Tibial artery (tissue), 4 donors: ENCODE data around the gene RBBP4.
"Not testable (repeated sequence)": the region's sequence is repeated elsewhere in the genome, so short reads cannot be mapped to it uniquely, and the experiment has no call there.

Source experiments
- DNase-seq, 2 donors: peaks; one replicate each; pipeline ENCODE4 v3.0.0-alpha.2; 2019
- H3K27ac ChIP-seq, 2 donors: fragments of 200-600 bp; sonication (generic) in 1 of 2; 1 replicate in 1 of 2; 2 replicates in 1 of 2; pipeline ENCODE4 v1.5.1; 2018 to 2019; ENCODE audit warnings: mild to moderate bottlenecking in 1 of 2
- H3K27me3 ChIP-seq, 2 donors: fragments of 200-600 bp; sonication (generic) in 1 of 2; one replicate each; pipeline versions ENCODE4 v1.5.1 to v1.6.0; 2016 to 2019
- H3K36me3 ChIP-seq, 3 donors: fragments of 200-600 bp; sonication (generic) in 2 of 3; one replicate each; pipeline ENCODE4 v1.5.1; 2016 to 2019; ENCODE audit warnings: mild to moderate bottlenecking in 2 of 3
- H3K4me1 ChIP-seq, 4 donors: fragments of 200-600 bp; sonication (generic) in 2 of 4; 1 replicate in 3 of 4; 2 replicates in 1 of 4; pipeline ENCODE4 v1.5.1; 2016 to 2019
- H3K4me3 ChIP-seq, 2 donors: fragments of 200-600 bp; sonication (generic) in 1 of 2; 1 replicate in 1 of 2; 2 replicates in 1 of 2; pipeline ENCODE4 v1.5.1; 2018 to 2019; ENCODE audit warnings: mild to moderate bottlenecking in 2 of 2
- H3K9me3 ChIP-seq, 3 donors: fragments of 200-600 bp; sonication (generic) in 1 of 3; one replicate each; pipeline ENCODE4 v1.5.1; 2016 to 2019
- intact Hi-C: fragments of 100-400 bp; cut with DNase I; formaldehyde crosslinking; loops from one replicate; pipeline ENCODE4 v1.15.0; 2023; ENCODE audit warnings: low total_unique reads
- TF ChIP-seq, protein P1 (sequence below), 2 experiments: fragments of 200-600 bp in 1 of 2; fragments of 450-650 bp in 1 of 2; IDR thresholded peaks; one replicate each; pipeline ENCODE4 v1.5.1; 2017 to 2019; ENCODE audit warnings: antibody characterized with exemption in 2 of 2, mild to moderate bottlenecking in 1 of 2, moderate library complexity in 1 of 2

RBBP4 gene

DNA sequence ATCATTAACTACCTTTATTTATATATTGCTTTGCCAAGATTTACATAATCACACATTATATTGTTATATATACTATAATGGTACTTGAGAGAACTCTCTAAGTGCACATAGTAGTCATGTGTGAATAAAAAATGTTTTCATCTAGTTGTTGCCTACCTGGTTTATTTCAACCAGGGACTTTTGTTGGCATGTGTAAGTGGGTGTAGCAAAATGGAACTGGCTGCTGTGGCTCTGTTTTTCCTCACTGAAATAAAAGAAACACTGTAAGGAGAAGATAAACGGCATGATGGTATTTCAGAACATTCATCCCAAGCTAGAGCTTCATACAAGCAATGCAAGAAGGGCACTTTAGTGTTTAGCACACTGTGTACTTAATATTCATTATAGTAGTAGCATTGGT, 14.9 kb downstream of the RBBP4 start:
- H3K4me1 ChIP-seq, result no peaks in the 10 kb centered on the region
- no peaks in the 10 kb centered on the region for H3K9me3 ChIP-seq

DNA sequence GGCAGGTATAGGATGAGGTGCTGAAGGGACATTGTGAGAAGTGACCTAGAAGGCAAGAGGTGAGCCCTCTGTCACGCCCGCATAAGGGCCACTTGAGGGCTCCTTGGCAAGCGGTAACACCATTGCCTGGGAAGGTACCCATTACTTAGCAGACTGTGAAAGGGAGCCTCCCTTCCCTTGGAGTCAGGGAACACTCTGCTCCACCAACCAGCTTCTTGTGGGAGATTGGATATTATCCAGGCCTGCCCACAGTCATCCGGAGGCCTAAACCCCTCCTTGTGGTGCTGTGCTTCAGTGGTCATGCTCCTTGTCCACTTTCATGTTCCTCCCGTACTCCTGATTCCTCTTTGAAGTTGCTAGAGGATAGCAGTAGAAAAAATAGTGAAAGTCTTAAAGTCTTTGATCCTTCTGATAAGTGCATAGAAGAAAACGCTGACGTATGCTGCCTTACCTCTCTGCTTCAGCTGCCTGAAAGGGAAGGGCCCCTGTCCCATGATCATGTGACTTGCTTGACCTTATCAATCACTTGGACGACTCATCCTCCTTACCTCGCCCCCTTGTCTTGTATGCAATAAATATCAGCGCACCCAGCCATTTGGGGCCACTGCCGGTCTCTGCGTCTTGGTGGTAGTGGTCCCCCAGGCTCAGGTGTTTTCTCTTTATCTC, 16.0 kb downstream of the RBBP4 start:
- TF ChIP-seq, protein P1, sequence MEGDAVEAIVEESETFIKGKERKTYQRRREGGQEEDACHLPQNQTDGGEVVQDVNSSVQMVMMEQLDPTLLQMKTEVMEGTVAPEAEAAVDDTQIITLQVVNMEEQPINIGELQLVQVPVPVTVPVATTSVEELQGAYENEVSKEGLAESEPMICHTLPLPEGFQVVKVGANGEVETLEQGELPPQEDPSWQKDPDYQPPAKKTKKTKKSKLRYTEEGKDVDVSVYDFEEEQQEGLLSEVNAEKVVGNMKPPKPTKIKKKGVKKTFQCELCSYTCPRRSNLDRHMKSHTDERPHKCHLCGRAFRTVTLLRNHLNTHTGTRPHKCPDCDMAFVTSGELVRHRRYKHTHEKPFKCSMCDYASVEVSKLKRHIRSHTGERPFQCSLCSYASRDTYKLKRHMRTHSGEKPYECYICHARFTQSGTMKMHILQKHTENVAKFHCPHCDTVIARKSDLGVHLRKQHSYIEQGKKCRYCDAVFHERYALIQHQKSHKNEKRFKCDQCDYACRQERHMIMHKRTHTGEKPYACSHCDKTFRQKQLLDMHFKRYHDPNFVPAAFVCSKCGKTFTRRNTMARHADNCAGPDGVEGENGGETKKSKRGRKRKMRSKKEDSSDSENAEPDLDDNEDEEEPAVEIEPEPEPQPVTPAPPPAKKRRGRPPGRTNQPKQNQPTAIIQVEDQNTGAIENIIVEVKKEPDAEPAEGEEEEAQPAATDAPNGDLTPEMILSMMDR (IDR thresholded peaks at IDR 0.05), result no peak
- intact Hi-C loops, result no loop called here
- Histone ChIP-seq H3K4me3 (no peak overlapping the region), H3K27ac (no peak overlapping the region), H3K36me3 (peaks cover 62 to 100% (median 89%) of the 10 kb centered on the region in 3 donors), H3K4me1 (no peaks in the 10 kb centered on the region), H3K9me3 (no peaks in the 10 kb centered on the region), H3K27me3 (no peaks in the 10 kb centered on the region)
- DNase-seq, result no peak

More for the DNA sequence above, 14.9 kb downstream of the RBBP4 start:
- intact Hi-C loops, result no loop called here
- Histone ChIP-seq H3K36me3 (peaks cover 51 to 100% (median 88%) of the 10 kb centered on the region in 3 donors), H3K27ac (no peak overlapping the region), H3K27me3 (no peaks in the 10 kb centered on the region), H3K4me3 (no peak overlapping the region)
- DNase-seq, result no peak
- TF ChIP-seq, protein P1 (IDR thresholded peaks at IDR 0.05), result no peak

DNA sequence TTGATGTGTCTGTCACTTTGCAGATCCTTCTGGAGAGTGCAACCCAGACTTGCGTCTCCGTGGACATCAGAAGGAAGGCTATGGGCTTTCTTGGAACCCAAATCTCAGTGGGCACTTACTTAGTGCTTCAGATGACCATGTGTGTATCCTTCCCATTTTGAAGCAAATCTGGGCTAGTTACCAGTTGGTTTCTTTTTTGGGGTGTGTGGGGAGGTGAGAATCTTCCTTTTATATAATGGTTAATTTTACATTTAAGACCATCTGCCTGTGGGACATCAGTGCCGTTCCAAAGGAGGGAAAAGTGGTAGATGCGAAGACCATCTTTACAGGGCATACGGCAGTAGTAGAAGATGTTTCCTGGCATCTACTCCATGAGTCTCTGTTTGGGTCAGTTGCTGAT, 17.7 kb downstream of the RBBP4 start:
- H3K27ac ChIP-seq, intact Hi-C loops, H3K4me3 ChIP-seq, H3K9me3 ChIP-seq, H3K4me1 ChIP-seq, H3K27me3 ChIP-seq, DNase-seq: not testable (repeated sequence)
- peaks cover 67 to 100% (median 88%) of the 10 kb centered on the region in 3 donors for H3K36me3 ChIP-seq

DNA sequence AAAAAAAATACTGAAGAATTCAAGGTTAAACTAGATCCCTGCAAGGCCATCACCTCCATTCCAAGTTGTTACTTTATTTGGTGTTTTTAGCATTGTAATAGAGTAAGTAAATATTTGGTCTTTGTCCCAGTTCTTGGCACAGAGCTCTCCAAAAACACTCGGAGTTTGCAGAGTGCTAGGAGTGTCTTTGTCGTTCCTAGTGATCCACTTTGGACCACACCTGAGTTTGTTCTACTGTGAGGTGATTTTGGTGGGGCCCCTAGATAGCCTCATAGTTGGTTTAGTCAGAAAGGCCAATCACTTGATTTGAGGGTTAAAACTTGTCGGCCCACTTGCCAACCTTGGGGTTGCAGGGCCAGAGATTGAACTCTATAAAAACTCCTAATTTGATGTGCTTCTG, 25.9 kb downstream of the RBBP4 start:
- H3K27me3 ChIP-seq, result no peaks in the 10 kb centered on the region
- peaks cover 66 to 92% (median 88%) of the 10 kb centered on the region in 3 donors for H3K36me3 ChIP-seq
- no peaks in the 10 kb centered on the region for H3K9me3 ChIP-seq
- H3K4me1 ChIP-seq, result peaks cover 0 to 2% (median 0%) of the 10 kb centered on the region in 4 donors
- intact Hi-C loops, result no loop called here
- no peak overlapping the region for H3K4me3 ChIP-seq
- no peak for DNase-seq
- TF ChIP-seq, protein P1 (IDR thresholded peaks at IDR 0.05), result no peak
- H3K27ac ChIP-seq, result no peak overlapping the region

DNA sequence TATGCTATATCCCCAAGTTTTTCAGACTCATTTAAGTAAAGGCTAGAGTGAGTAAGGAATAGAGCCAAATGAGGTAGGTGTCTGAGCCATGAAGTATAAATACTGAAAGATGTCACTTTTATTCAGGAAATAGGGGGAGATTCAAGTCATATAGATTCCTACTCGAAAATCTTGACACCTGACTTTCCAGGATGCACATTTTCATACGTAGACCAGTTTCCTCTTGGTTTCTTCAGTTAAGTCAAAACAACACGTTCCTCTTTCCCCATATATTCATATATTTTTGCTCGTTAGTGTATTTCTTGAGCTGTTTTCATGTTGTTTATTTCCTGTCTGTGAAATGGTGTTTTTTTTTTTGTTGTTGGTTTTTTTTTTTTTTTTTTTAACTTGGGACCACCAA, 29.0 kb downstream of the RBBP4 start:
- H3K27ac ChIP-seq, intact Hi-C loops, H3K27me3 ChIP-seq, H3K4me3 ChIP-seq, H3K9me3 ChIP-seq, DNase-seq: not testable (repeated sequence)
- Histone ChIP-seq H3K36me3 (peaks cover 54 to 88% (median 76%) of the 10 kb centered on the region in 3 donors), H3K4me1 (peaks cover 0 to 15% (median 0%) of the 10 kb centered on the region in 4 donors)

DNA sequence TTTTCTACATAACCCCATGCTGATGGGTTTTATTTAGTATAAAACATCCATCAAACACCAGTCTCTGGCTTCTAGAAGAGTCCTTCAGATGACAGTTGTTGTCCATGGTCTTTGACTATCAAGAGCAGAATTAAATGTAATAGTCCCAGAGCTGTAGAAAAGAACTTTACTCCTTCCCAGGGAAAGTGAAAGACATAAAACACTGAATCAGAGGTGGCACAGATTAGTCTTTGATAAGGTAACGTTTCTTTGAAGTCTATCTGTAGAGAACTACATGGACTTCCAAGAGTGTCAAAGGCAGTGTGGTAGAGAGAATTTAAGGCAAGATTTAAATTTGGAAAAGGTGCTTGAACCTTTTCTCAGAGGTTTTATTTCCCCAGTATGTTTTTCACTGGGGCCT, 29.6 kb downstream of the RBBP4 start:
- intact Hi-C loops, result no loop called here
- peaks cover 0 to 17% (median 0%) of the 10 kb centered on the region in 4 donors for H3K4me1 ChIP-seq
- peaks cover 47 to 88% (median 71%) of the 10 kb centered on the region in 3 donors for H3K36me3 ChIP-seq
- no peaks in the 10 kb centered on the region for H3K9me3 ChIP-seq
- no peak for DNase-seq
- H3K27ac ChIP-seq, result no peak overlapping the region
- TF ChIP-seq, protein P1 (IDR thresholded peaks at IDR 0.05), result no peak
- no peaks in the 10 kb centered on the region for H3K27me3 ChIP-seq
- no peak overlapping the region for H3K4me3 ChIP-seq
